Measurements from ENCODE around the gene CCDC12.

DNA sequence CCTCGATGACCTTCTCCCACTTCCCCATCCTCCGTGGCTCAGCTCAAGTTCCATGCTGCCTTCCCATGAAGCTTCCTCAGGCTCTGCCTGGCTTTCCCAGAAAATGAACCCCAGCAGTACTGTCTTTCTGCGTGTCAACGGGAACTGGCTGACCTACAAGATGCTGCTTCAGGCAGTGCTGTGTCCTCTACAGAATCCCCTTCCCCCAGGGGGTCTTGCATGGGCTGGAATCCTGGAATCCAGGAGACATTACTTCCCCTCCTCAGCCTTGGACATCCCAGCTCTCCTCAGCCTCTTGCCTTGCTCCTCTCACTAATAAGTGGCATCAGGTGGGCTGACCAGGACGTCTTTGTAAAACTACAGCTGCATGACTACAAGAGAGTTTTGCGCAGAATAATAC, 5.4 kb downstream of the CCDC12 start:
- no peak for TF ChIP-seq TCF4 (CRISPR knock-in tag; IDR thresholded peaks at IDR 0.05; ENCODE audit: borderline replicate concordance)
- TF ChIP-seq, protein P1, sequence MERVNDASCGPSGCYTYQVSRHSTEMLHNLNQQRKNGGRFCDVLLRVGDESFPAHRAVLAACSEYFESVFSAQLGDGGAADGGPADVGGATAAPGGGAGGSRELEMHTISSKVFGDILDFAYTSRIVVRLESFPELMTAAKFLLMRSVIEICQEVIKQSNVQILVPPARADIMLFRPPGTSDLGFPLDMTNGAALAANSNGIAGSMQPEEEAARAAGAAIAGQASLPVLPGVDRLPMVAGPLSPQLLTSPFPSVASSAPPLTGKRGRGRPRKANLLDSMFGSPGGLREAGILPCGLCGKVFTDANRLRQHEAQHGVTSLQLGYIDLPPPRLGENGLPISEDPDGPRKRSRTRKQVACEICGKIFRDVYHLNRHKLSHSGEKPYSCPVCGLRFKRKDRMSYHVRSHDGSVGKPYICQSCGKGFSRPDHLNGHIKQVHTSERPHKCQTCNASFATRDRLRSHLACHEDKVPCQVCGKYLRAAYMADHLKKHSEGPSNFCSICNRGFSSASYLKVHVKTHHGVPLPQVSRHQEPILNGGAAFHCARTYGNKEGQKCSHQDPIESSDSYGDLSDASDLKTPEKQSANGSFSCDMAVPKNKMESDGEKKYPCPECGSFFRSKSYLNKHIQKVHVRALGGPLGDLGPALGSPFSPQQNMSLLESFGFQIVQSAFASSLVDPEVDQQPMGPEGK (CRISPR knock-in tag; IDR thresholded peaks at IDR 0.05; ENCODE audit: borderline replicate concordance) = no peak
- TF ChIP-seq ZNF8 (CRISPR knock-in tag; IDR thresholded peaks at IDR 0.05) = no peak
- no peak for TF ChIP-seq ZNF565 (CRISPR knock-in tag; conservative IDR thresholded peaks at IDR 0.05; ENCODE audit: low read depth)

Data from SK-N-SH treated with all-trans-retinoic acid at 6 μM for 48 hours (cell line).